Ectodermal cell (in vitro differentiated cells): ENCODE data around the gene KRT38.
"Not testable (repeated sequence)": the region's sequence is repeated elsewhere in the genome, so short reads cannot be mapped to it uniquely, and the experiment has no call there.

ENCODE experiments used
- H3K27ac ChIP-seq: 2 replicates; pipeline ENCODE4 v1.7.0; 2013; ENCODE audit warnings: mild to moderate bottlenecking, low read depth, low read length; ENCODE audit not compliant: insufficient read depth, poor library complexity, severe bottlenecking
- H3K27me3 ChIP-seq: 2 replicates; pipeline ENCODE4 v1.7.0; 2013; ENCODE audit warnings: mild to moderate bottlenecking, low read length; ENCODE audit not compliant: insufficient read depth, control insufficient read depth, poor library complexity, severe bottlenecking
- H3K36me3 ChIP-seq: one replicate; pipeline ENCODE4 v1.7.0; 2013; ENCODE audit warnings: low read length; ENCODE audit not compliant: control insufficient read depth, insufficient read depth
- H3K4me1 ChIP-seq: one replicate; pipeline ENCODE4 v1.7.0; 2013; ENCODE audit warnings: low read length; ENCODE audit not compliant: control insufficient read depth, insufficient read depth
- H3K4me3 ChIP-seq: 2 replicates; pipeline ENCODE4 v1.7.0; 2013; ENCODE audit warnings: low read depth, low read length, control low read depth; ENCODE audit not compliant: insufficient read depth
- H3K9me3 ChIP-seq: 2 replicates; pipeline ENCODE4 v1.7.0; 2013; ENCODE audit warnings: mild to moderate bottlenecking, low read length, moderate library complexity; ENCODE audit not compliant: control insufficient read depth
- WGBS, 2 experiments: methylation state at CpG; one replicate each; pipeline ENCODE4 v1.1.7; 2013; ENCODE audit warnings: missing lambda C conversion rate in 2 of 2; 5-methylcytosine and 5-hydroxymethylcytosine counted together

Gene KRT38

GRCh38 chr17:41444640-41445039 lies 3.9 kb upstream of the KRT38 start:
- Histone ChIP-seq H3K4me1 (no peaks in the 10 kb centered on the region), H3K27me3 (no peaks in the 10 kb centered on the region), H3K9me3 (peaks cover 2% of the 10 kb centered on the region), H3K27ac (no peak overlapping the region), H3K36me3 (no peaks in the 10 kb centered on the region), H3K4me3 (no peak overlapping the region)
- 92% methylated on average over 3 of the region's 3 CpGs; no CpG with 5 or more reads in 1 of the 2 experiments for WGBS, 2 experiments

DNA sequence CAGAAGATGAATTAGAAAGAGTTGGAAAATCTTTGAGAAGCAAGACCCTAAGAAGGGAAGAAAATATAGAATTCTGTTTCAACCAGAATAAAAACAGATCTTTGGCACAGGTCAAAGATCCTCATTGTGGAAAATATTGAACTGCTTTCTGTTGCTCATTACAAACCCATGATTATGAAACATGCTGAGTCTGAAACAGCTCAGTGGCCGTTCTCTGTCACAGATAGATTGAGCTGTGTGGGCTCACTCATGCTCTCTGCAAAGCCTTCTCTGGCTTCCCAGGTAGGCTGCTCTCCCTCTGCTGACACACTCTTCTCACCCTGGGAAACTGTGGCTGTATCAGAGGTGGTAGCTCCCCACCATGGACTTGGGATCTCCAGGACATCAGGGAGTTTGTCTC lies 3.4 kb upstream of the KRT38 start:
- H3K9me3 ChIP-seq = peaks cover 2% of the 10 kb centered on the region
- H3K4me3 ChIP-seq = no peak overlapping the region
- no peak overlapping the region for H3K27ac ChIP-seq
- H3K4me1 ChIP-seq = no peaks in the 10 kb centered on the region
- H3K27me3 ChIP-seq = no peaks in the 10 kb centered on the region
- no peaks in the 10 kb centered on the region for H3K36me3 ChIP-seq
- WGBS, 2 experiments = 90 to 94% methylated on average over 1 of the region's 1 CpG

- no peak overlapping the region for H3K4me3 ChIP-seq
- 87% methylated on average over 4 of the region's 4 CpGs for WGBS, 2 experiments
- H3K36me3 ChIP-seq = no peaks in the 10 kb centered on the region
- no peak overlapping the region for H3K27ac ChIP-seq
- H3K27me3 ChIP-seq = no peaks in the 10 kb centered on the region
- H3K9me3 ChIP-seq = peaks cover 2% of the 10 kb centered on the region
- no peaks in the 10 kb centered on the region for H3K4me1 ChIP-seq
Measured at GRCh38 chr17:41442739-41443138, 2.0 kb upstream of the KRT38 start.

DNA sequence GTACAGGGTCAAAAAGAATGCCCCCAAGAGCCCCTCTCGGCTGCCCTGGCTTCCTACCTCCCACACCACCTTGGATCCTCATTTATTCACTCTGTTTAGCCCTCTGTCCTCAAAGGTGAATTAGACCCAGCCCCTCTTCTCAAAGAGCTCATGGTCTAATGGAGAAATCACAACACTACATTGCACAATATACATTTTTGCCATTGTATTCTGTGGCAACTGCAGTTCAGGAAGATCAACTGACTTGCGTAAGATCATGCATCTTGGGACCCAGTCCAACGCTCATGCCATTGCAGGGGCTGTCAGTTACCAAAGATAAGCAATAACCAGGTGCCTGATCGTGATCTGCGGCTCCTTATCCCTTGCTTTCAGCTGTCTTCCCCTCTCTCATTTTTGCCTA lies 1.4 kb downstream of the KRT38 start:
- 72 to 73% methylated on average over 5 of the region's 5 CpGs for WGBS, 2 experiments
- H3K4me1 ChIP-seq = no peaks in the 10 kb centered on the region
- H3K36me3 ChIP-seq = no peaks in the 10 kb centered on the region

GRCh38 chr17:41437769-41438168 lies 3.0 kb downstream of the KRT38 start:
- H3K4me1 ChIP-seq = no peaks in the 10 kb centered on the region
- no peaks in the 10 kb centered on the region for H3K27me3 ChIP-seq
- H3K4me3 ChIP-seq = no peak overlapping the region
- WGBS, 2 experiments = 93 to 94% methylated on average over 9 of the region's 9 CpGs
- H3K27ac ChIP-seq = no peak overlapping the region
- H3K36me3 ChIP-seq = no peaks in the 10 kb centered on the region
- no peaks in the 10 kb centered on the region for H3K9me3 ChIP-seq

More for the DNA sequence above, 1.4 kb downstream of the KRT38 start:
- no peaks in the 10 kb centered on the region for H3K9me3 ChIP-seq
- no peak overlapping the region for H3K4me3 ChIP-seq
- no peaks in the 10 kb centered on the region for H3K27me3 ChIP-seq
- no peak overlapping the region for H3K27ac ChIP-seq

DNA sequence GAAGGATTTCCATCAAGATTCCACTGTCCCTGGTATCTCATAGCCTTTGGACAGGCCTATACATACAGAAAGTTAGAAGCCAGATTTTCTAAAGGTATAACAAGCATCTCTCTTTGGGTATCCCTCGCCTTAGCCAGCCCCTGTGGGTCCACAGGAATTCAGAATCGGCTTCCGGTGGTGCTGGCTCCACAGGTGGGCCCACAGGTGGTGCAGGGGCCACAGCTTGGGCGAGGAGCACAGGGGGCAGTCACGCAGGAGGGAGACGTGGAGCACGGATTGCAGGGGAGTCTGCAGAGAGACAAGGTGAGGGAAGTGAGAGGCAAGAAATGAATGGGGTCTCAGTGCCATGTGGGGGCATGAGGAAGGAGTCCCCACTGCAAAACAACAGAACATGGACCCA lies 3.5 kb downstream of the KRT38 start:
- WGBS, 2 experiments = 89 to 93% methylated on average over 7 of the region's 7 CpGs
- H3K27me3 ChIP-seq = no peaks in the 10 kb centered on the region

GRCh38 chr17:41434415-41434814 lies 6.4 kb downstream of the KRT38 start:
- no peaks in the 10 kb centered on the region for H3K36me3 ChIP-seq
- H3K27me3 ChIP-seq = no peaks in the 10 kb centered on the region
- WGBS, 2 experiments = 89 to 91% methylated on average over 4 to 5 of the region's 5 CpGs
- H3K4me3 ChIP-seq = no peak overlapping the region
- no peaks in the 10 kb centered on the region for H3K4me1 ChIP-seq
- H3K27ac ChIP-seq = no peak overlapping the region
- no peaks in the 10 kb centered on the region for H3K9me3 ChIP-seq

More for the DNA sequence above, 3.5 kb downstream of the KRT38 start:
- Histone ChIP-seq H3K36me3 (no peaks in the 10 kb centered on the region), H3K27ac (no peak overlapping the region), H3K4me3 (no peak overlapping the region), H3K9me3 (no peaks in the 10 kb centered on the region), H3K4me1 (no peaks in the 10 kb centered on the region)

DNA sequence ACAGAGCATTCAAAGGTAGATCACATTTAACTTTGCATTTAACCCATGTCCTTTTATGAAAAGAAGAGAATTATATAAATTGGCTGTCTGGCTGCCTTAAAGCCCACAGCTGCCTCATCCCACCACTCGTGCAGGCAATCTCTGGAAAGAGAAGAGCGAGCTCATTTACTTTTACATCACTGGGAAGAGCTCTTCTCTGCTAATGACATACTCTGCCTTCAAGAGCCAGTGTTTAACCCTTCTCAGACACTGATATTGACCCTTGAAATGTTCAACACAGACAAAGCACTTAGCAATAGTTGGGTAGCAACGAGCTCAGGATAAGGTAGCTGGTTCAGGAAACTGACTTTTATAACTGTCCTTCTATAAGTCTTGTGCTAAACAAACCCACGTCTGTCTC lies 6.8 kb downstream of the KRT38 start:
- 87 to 90% methylated on average over 4 of the region's 4 CpGs for WGBS, 2 experiments

GRCh38 chr17:41433586-41433985 lies 7.2 kb downstream of the KRT38 start:
- H3K27me3 ChIP-seq = no peaks in the 10 kb centered on the region
- H3K4me3 ChIP-seq = no peak overlapping the region
- 67 to 73% methylated on average over 4 of the region's 4 CpGs for WGBS, 2 experiments
- no peaks in the 10 kb centered on the region for H3K36me3 ChIP-seq
- H3K27ac ChIP-seq = no peak overlapping the region
- no peaks in the 10 kb centered on the region for H3K4me1 ChIP-seq
- H3K9me3 ChIP-seq = no peaks in the 10 kb centered on the region

More for the DNA sequence above, 6.8 kb downstream of the KRT38 start:
- no peaks in the 10 kb centered on the region for H3K36me3 ChIP-seq
- no peaks in the 10 kb centered on the region for H3K4me1 ChIP-seq
- no peaks in the 10 kb centered on the region for H3K9me3 ChIP-seq
- H3K27ac ChIP-seq = no peak overlapping the region
- H3K4me3 ChIP-seq = no peak overlapping the region
- no peaks in the 10 kb centered on the region for H3K27me3 ChIP-seq

DNA sequence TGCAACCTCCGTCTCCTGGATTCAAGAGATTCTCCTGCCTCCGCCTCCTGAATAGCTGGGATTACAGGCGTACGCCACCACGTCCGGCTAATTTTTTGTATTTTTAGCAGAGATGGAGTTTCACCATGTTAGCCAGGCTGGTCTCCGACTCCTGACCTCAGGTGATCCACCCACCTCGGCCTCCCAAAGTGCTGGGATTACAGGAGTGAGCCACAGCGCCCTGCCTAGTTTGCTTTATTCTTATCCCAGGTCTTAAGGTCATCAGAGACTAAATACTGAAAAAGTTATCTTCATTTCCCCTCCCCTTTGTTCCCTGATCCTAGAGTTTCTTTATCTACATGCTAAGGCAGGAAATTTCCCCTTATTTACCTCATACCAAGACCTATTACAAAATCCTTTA lies 10.4 kb downstream of the KRT38 start:
- H3K4me3 ChIP-seq, H3K27me3 ChIP-seq, H3K36me3 ChIP-seq, H3K27ac ChIP-seq, H3K9me3 ChIP-seq, H3K4me1 ChIP-seq: not testable (repeated sequence)
- WGBS, 2 experiments = 90 to 92% methylated on average over 9 of the region's 9 CpGs

GRCh38 chr17:41429667-41430066 lies 11.1 kb downstream of the KRT38 start:
- WGBS, 2 experiments = 91 to 92% methylated on average over 7 of the region's 7 CpGs
- Histone ChIP-seq H3K36me3 (no peaks in the 10 kb centered on the region), H3K4me3 (no peak overlapping the region), H3K9me3 (no peaks in the 10 kb centered on the region), H3K27me3 (no peaks in the 10 kb centered on the region), H3K4me1 (no peaks in the 10 kb centered on the region), H3K27ac (no peak overlapping the region)
